VCaP (cell line): ENCODE data around the gene MAGEE1.

Experiments used
- H3K27ac ChIP-seq: fragments of 450-650 bp; 2 replicates; pipeline ENCODE4 v1.5.1; 2017
- CTCF ChIP-seq: fragments of 450-650 bp; conservative IDR thresholded peaks from 2 replicates; pipeline ENCODE4 v1.5.1; 2017; ENCODE audit warnings: mild to moderate bottlenecking, moderate library complexity

MAGEE1 gene

GRCh38 chrX:76439188-76439587 lies 11.7 kb downstream of the MAGEE1 start:
- peak overlapping the region; percentile 19; the same call in 1 of the 2 replicates for H3K27ac ChIP-seq
- TF ChIP-seq CTCF: no peak

DNA sequence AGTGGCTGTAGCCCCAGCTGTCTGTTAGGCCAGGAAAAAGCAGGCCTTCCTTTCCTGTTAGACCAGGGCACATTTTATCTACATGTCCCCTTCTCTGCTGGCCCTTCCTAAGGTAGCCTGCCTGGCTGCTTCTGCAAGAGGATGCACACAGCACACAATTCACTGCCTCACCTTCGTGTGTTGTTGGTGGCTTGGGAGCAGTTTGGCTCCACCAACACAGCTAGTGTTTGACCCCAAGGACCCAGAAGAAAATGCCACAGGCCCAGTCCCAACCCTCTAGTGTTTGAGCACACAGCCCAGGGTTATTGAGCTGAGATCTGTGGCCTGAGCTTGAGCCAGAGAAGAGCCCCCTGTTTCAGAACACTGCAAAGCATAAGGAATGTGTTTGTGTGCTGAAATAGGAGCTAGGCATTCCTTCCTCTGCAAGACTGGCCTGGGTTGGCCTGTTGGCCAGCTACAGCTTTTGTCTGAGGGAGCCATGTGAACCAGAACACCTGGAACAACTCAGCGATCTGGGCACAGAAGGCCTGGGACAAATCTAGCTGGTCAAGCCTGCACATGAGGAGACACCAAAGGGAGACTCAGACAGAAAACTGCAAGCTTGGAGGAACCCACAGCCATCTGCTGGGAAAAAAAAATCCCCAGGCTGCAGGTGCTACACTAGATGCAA lies 26.4 kb downstream of the MAGEE1 start:
- no peak for TF ChIP-seq CTCF
- no peak overlapping the region for H3K27ac ChIP-seq

- peak; percentile 72 for TF ChIP-seq CTCF
Measured at GRCh38 chrX:76454456-76454927, 27.0 kb downstream of the MAGEE1 start.

DNA sequence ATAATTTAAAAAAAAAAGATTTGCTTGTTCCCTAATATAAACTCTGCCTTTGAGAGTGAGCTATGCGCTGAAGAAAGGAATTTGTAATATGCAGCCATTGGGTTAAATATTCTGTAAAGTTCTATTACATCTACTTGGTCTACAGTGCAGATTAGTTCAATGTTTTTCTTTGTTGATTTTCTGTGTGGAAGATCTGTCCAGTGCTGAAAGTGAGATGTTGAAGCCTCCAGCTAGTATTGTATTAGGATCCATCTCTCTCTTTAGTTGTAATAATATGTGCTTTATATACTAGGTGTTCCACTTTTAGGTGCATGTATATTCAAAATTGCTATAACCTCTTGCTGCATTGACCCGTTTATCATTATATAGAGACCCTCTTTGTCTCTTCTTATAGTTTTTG lies 49.8 kb downstream of the MAGEE1 start:
- H3K27ac ChIP-seq: no peak overlapping the region
- TF ChIP-seq CTCF: no peak

More at GRCh38 chrX:76454456-76454927, 27.0 kb downstream of the MAGEE1 start:
- H3K27ac ChIP-seq: no peak overlapping the region
